Measurements from ENCODE around the gene ARHGAP24. TPM values are rescaled to one million over a fixed set of nuclear protein-coding genes. Genes with fewer than 3 reads are reported as not detected.

Gene ARHGAP24
- total and polyA plus RNA-seq, 7 donors: 0.46 to 40.4 (median 23.1) TPM

GRCh38 chr4:86007042-86007441 lies 532.1 kb downstream of the ARHGAP24 start:
- no peak overlapping the region for H3K4me3 ChIP-seq
- no peaks in the 10 kb centered on the region for H3K9me3 ChIP-seq
- no peak for DNase-seq
- H3K27ac ChIP-seq: no peak overlapping the region
- H3K36me3 ChIP-seq: no peaks in the 10 kb centered on the region
- TF ChIP-seq POLR2AphosphoS5 (IDR thresholded peaks at IDR 0.05): no peak
- no peak for TF ChIP-seq EP300 (IDR thresholded peaks at IDR 0.05)
- TF ChIP-seq CTCF (IDR thresholded peaks at IDR 0.05): no peak
- no peak for TF ChIP-seq POLR2A (IDR thresholded peaks at IDR 0.05)
- no peaks in the 10 kb centered on the region for H3K27me3 ChIP-seq
- H3K4me1 ChIP-seq: peaks cover 0 to 6% (median 0%) of the 10 kb centered on the region in 4 donors
- WGBS, 2 donors: 95 to 96% methylated on average over 6 of the region's 6 CpGs
- intact Hi-C loops (cut with DNase I): no loop called here

- H3K4me3 ChIP-seq: no peak overlapping the region
- no peak overlapping the region for H3K27ac ChIP-seq
- no peaks in the 10 kb centered on the region for H3K36me3 ChIP-seq
- H3K27me3 ChIP-seq: no peaks in the 10 kb centered on the region
- no peaks in the 10 kb centered on the region for H3K9me3 ChIP-seq
- no peak for DNase-seq
- intact Hi-C loops (cut with DNase I): no loop called here
- H3K4me1 ChIP-seq: peaks cover 0 to 6% (median 0%) of the 10 kb centered on the region in 4 donors
- WGBS, 2 donors: 85 to 88% methylated on average over 1 of the region's 1 CpG
- TF ChIP-seq EP300 (IDR thresholded peaks at IDR 0.05) (no peak), CTCF (IDR thresholded peaks at IDR 0.05) (no peak), POLR2A (IDR thresholded peaks at IDR 0.05) (no peak)
Observed at GRCh38 chr4:86011117-86011516, 536.2 kb downstream of the ARHGAP24 start.

GRCh38 chr4:86013621-86014020 lies 538.7 kb downstream of the ARHGAP24 start:
- no peak overlapping the region for H3K27ac ChIP-seq
- no peaks in the 10 kb centered on the region for H3K9me3 ChIP-seq
- 87 to 89% methylated on average over 4 of the region's 4 CpGs for WGBS, 2 donors
- H3K4me3 ChIP-seq: no peak overlapping the region
- no peaks in the 10 kb centered on the region for H3K36me3 ChIP-seq
- H3K4me1 ChIP-seq: peaks cover 0 to 6% (median 0%) of the 10 kb centered on the region in 4 donors
- DNase-seq: no peak
- no peak for TF ChIP-seq EP300 (IDR thresholded peaks at IDR 0.05)
- no peaks in the 10 kb centered on the region for H3K27me3 ChIP-seq
- intact Hi-C loops (cut with DNase I): no loop called here

GRCh38 chr4:86014599-86014998 lies 539.6 kb downstream of the ARHGAP24 start:
- H3K4me1 ChIP-seq: peaks cover 0 to 6% (median 0%) of the 10 kb centered on the region in 4 donors
- 71 to 90% methylated on average over 5 of the region's 5 CpGs for WGBS, 2 donors
- intact Hi-C loops (cut with DNase I): no loop called here
- H3K27me3 ChIP-seq: no peaks in the 10 kb centered on the region
- H3K27ac ChIP-seq: no peak overlapping the region
- no peaks in the 10 kb centered on the region for H3K9me3 ChIP-seq
- DNase-seq: no peak
- no peaks in the 10 kb centered on the region for H3K36me3 ChIP-seq
- TF ChIP-seq EP300 (IDR thresholded peaks at IDR 0.05) (no peak), POLR2A (IDR thresholded peaks at IDR 0.05) (no peak), CTCF (IDR thresholded peaks at IDR 0.05) (no peak), POLR2AphosphoS5 (IDR thresholded peaks at IDR 0.05) (no peak)
- H3K4me3 ChIP-seq: no peak overlapping the region

- intact Hi-C loops (cut with DNase I): no loop called here
- Histone ChIP-seq H3K4me3 (no peak overlapping the region), H3K36me3 (no peaks in the 10 kb centered on the region), H3K9me3 (no peaks in the 10 kb centered on the region), H3K27me3 (no peaks in the 10 kb centered on the region), H3K27ac (no peak overlapping the region), H3K4me1 (peaks cover 0 to 6% (median 0%) of the 10 kb centered on the region in 4 donors)
- no peak for TF ChIP-seq CTCF (IDR thresholded peaks at IDR 0.05)
- TF ChIP-seq EP300 (IDR thresholded peaks at IDR 0.05): no peak
- no peak for TF ChIP-seq POLR2AphosphoS5 (IDR thresholded peaks at IDR 0.05)
- no peak for DNase-seq
- WGBS, 2 donors: 79 to 83% methylated on average over 2 of the region's 2 CpGs
Observed at GRCh38 chr4:86015412-86016350, 540.7 kb downstream of the ARHGAP24 start.
